GM12878 (cell line): Measurements from ENCODE around the gene BRF1. TPM values are rescaled to one million over a fixed set of nuclear protein-coding genes. Genes with fewer than 3 reads are reported as not detected.

Experiments
- ATAC-seq: fragments of 200-7000 bp; cut with Tn5 transposase; 3 replicates; pipeline ENCODE4 v1.9.1; 2020; ENCODE audit warnings: mild to moderate bottlenecking, moderate library complexity
- BruUV-seq: library from RNA; stranded (reverse); fragments of 400-500 nt; replicated peaks from 2 replicates; lab custom pipeline; 2021; lab: Mats Ljungman, UMichigan
- CTCF ChIA-PET: fragments of 300-600 bp; sonication (Branson Sonifier 250); formaldehyde crosslinking; extraction: SDS; loops from one replicate; lab custom pipeline; 2021; ENCODE audit warnings: inconsistent platforms; lab: Yijun Ruan, JAX
- POLR2A ChIA-PET: fragments of 350-600 bp; formaldehyde crosslinking; extraction: SDS; loops from one replicate; lab custom pipeline; 2021; ENCODE audit warnings: inconsistent platforms; lab: Charles Lee
- RAD21 ChIA-PET: fragments of 300-600 bp; sonication (Branson Sonifier 250); formaldehyde crosslinking; loops from one replicate; lab custom pipeline; 2023; ENCODE audit warnings: antibody characterized with exemption; ENCODE audit not compliant: unreplicated experiment; lab: Charles Lee
- SMC1A ChIA-PET: fragments of 300-600 bp; sonication (Branson Sonifier 250); formaldehyde crosslinking; loops from one replicate; lab custom pipeline; 2023; ENCODE audit not compliant: unreplicated experiment, uncharacterized antibody; lab: Charles Lee
- DNase-seq: peaks from one replicate; pipeline ENCODE4 v3.0.0-alpha.2; 2011; ENCODE audit warnings: low read depth, low spot score
- FAIRE-seq: peaks from 3 replicates; lab custom pipeline; 2011; peaks lifted over from hg19 to GRCh38; lab: Jason Lieb, UNC
- H2AFZ ChIP-seq: 2 replicates; pipeline ENCODE4 v1.6.0; 2011; ENCODE audit warnings: low read depth, low read length, control low read depth; ENCODE audit not compliant: control insufficient read depth
- H3K27ac ChIP-seq: 2 replicates; pipeline ENCODE4 v1.5.1; 2011; ENCODE audit warnings: control low read depth; ENCODE audit not compliant: control insufficient read depth, insufficient read depth
- H3K27me3 ChIP-seq, 2 experiments: replicated peaks in 1 of 2; 2 replicates each; pipeline versions ENCODE4 v1.6.0 to v1.6.1; 2011; ENCODE audit warnings: low read length in 1 of 2; ENCODE audit not compliant: control insufficient read depth in 2 of 2, insufficient read depth in 2 of 2
- H3K36me3 ChIP-seq, 2 experiments: 2 replicates each; pipeline ENCODE4 v1.5.1; 2011; ENCODE audit warnings: low read length in 1 of 2; ENCODE audit not compliant: control insufficient read depth in 2 of 2, insufficient read depth in 2 of 2
- H3K4me1 ChIP-seq: 2 replicates; pipeline ENCODE4 v1.6.1; 2011; ENCODE audit warnings: mild to moderate bottlenecking, low read length, moderate library complexity, mixed read lengths; ENCODE audit not compliant: control insufficient read depth, insufficient read depth
- H3K4me2 ChIP-seq: 2 replicates; pipeline ENCODE4 v1.6.0; 2011; ENCODE audit warnings: control low read depth; ENCODE audit not compliant: control insufficient read depth, insufficient read depth
- H3K4me3 ChIP-seq: fragments of 200-600 bp; sonication (generic); 2 replicates; pipeline ENCODE4 v1.5.1; 2016
- H3K79me2 ChIP-seq: 2 replicates; pipeline ENCODE4 v1.6.0; 2011; ENCODE audit warnings: low read length; ENCODE audit not compliant: control insufficient read depth, insufficient read depth
- H3K9ac ChIP-seq: 2 replicates; pipeline ENCODE4 v1.8.0; 2011; ENCODE audit warnings: low read length, control low read depth, mixed read lengths; ENCODE audit not compliant: control insufficient read depth, insufficient read depth
- H3K9me3 ChIP-seq: replicated peaks from 3 replicates; pipeline ENCODE4 v1.5.1; 2011; ENCODE audit warnings: mild to moderate bottlenecking, low read length; ENCODE audit not compliant: control insufficient read depth, insufficient read depth
- H4K20me1 ChIP-seq: 2 replicates; pipeline ENCODE4 v1.6.0; 2011; ENCODE audit not compliant: control insufficient read depth, insufficient read depth
- ATF7 ChIP-seq: fragments of 450-650 bp; IDR thresholded peaks from 2 replicates; pipeline ENCODE4 v1.6.1; 2016; ENCODE audit warnings: low read depth, mild to moderate bottlenecking
- BMI1 ChIP-seq: fragments of 450-650 bp; IDR thresholded peaks from 2 replicates; pipeline ENCODE4 v1.6.1; 2016; ENCODE audit warnings: mild to moderate bottlenecking, moderate library complexity, borderline replicate concordance
- CEBPZ ChIP-seq: fragments of 150-350 bp; IDR thresholded peaks from 2 replicates; pipeline ENCODE4 v1.6.1; 2016; ENCODE audit warnings: low read depth, low read length
- CHD2 ChIP-seq: IDR thresholded peaks from 2 replicates; pipeline ENCODE4 v1.6.1; 2011; ENCODE audit warnings: low read depth, low read length, improper control_type of control experiment, borderline replicate concordance
- CREM ChIP-seq: IDR thresholded peaks from 2 replicates; pipeline ENCODE4 v1.6.1; 2014; ENCODE audit warnings: antibody characterized with exemption, low read depth
- MAX ChIP-seq: IDR thresholded peaks from 2 replicates; pipeline ENCODE4 v1.6.1; 2012; ENCODE audit warnings: low read depth, low read length, improper control_type of control experiment
- NR2C2 ChIP-seq: IDR thresholded peaks from 2 replicates; pipeline ENCODE4 v1.6.1; 2011; ENCODE audit warnings: borderline replicate concordance, low read depth; ENCODE audit not compliant: control insufficient read depth, insufficient read length
- NR2F1 ChIP-seq: fragments of 450-650 bp; conservative IDR thresholded peaks from 2 replicates; pipeline ENCODE4 v1.6.1; 2017; ENCODE audit warnings: mild to moderate bottlenecking
- SKIL ChIP-seq: fragments of 450-650 bp; IDR thresholded peaks from 2 replicates; pipeline ENCODE4 v1.6.1; 2017; ENCODE audit warnings: mild to moderate bottlenecking, low read depth, inconsistent platforms; ENCODE audit not compliant: poor library complexity, severe bottlenecking
- ZNF622 ChIP-seq: fragments of 450-650 bp; IDR thresholded peaks from 2 replicates; pipeline ENCODE4 v1.6.1; 2017; ENCODE audit warnings: mild to moderate bottlenecking, inconsistent platforms
- WGBS: methylation state at CpG from one replicate; pipeline ENCODE4 v1.1.6; 2016; ENCODE audit warnings: low lambda C conversion rate; ENCODE audit not compliant: insufficient replicate concordance, insufficient coverage; ENCODE audit errors: missing lambda C conversion rate; 5-methylcytosine and 5-hydroxymethylcytosine counted together
- in situ Hi-C: fragments of 300-500 bp; cut with MboI; formaldehyde crosslinking; loops from 9 replicates; pipeline ENCODE4 v1.14.3; 2018; ENCODE audit warnings: mixed read lengths
- intact Hi-C: fragments of 100-400 bp; cut with micrococcal nuclease; formaldehyde crosslinking; loops from one replicate; pipeline ENCODE4 v1.14.2; 2022; ENCODE audit not compliant: unreplicated experiment
- polyA plus RNA-seq, 11 experiments: library from polyadenylated mRNA; depleted of rRNA in 4 of 11; unstranded in 6 of 11; stranded (reverse) in 5 of 11; fragments of >200 nt; fragmentation: Nextera tagmentation in 4 of 11; fragmentation: Illumina TruSeq in 1 of 11; extraction: Ambion mirVana in 4 of 11; extraction: Trizol in 1 of 11; gene quantifications; 1 replicate in 1 of 11; 2 replicates in 10 of 11; pipeline versions ENCODE4 v1.2.1 to v1.2.3, GENCODE V29; 2011 to 2016; ENCODE audit warnings: inconsistent platforms in 2 of 11, missing spikeins in 2 of 11, low read depth in 1 of 11
- total RNA-seq, 4 experiments: library from RNA; depleted of rRNA in 3 of 4; stranded (reverse); fragments of >200 nt in 3 of 4; fragmentation: Illumina TruSeq in 1 of 4; extraction: Trizol in 1 of 4; gene quantifications; 2 replicates each; pipeline versions ENCODE4 v1.2.1 to v1.2.3, GENCODE V29; 2013 to 2021

The BRF1 gene
- total and polyA plus RNA-seq, 10 of the 15 experiments (the other 5 are each of a cell fraction or from before 2014, with no cell fraction given) = 0.21 to 33.5 (median 10.7) TPM

- FAIRE-seq = no peak
- WGBS = 52% methylated on average over 6 of the region's 6 CpGs
- Histone ChIP-seq H3K79me2 (no peaks in the 10 kb centered on the region), H3K4me3 (no peak overlapping the region), H3K9ac (no peak overlapping the region), H4K20me1 (no peaks in the 10 kb centered on the region; the same call in 1 of the 2 replicates), H3K9me3 (no peaks in the 10 kb centered on the region), H3K27me3 (no peaks in the 10 kb centered on the region), H3K27ac (no peak overlapping the region), H2AFZ (no peak overlapping the region), H3K4me1 (peaks cover 15% of the 10 kb centered on the region), H3K4me2 (no peak overlapping the region; the same call in 1 of the 2 replicates), H3K36me3 (peaks cover 8 to 17% of the 10 kb centered on the region in 2 experiments; a peak in 3 of 4 replicates)
- ChIA-PET SMC1A (no interaction called here), POLR2A (no interaction called here), RAD21 (no interaction called here), CTCF (interaction anchor here (0.7 kb wide), 1 partner anchor 11 kb away, joined by 3 read pairs; no protein-coding TSS in a partner anchor)
- in situ Hi-C loops (no loop called here), intact Hi-C loops (no loop called here)
- DNase-seq = no peak
- no TSS peak for BruUV-seq
- no peak for TF ChIP-seq ATF7
- no peak for TF ChIP-seq ZNF622
- TF ChIP-seq SKIL = no peak
- TF ChIP-seq NR2C2 = no peak
- no peak for ATAC-seq
Measured at GRCh38 chr14:105255021-105255507, 45.7 kb downstream of the BRF1 start.

- WGBS = 99% methylated on average over 9 of the region's 9 CpGs
- ChIA-PET SMC1A (no interaction called here), RAD21 (no interaction called here), POLR2A (no interaction called here), CTCF (no interaction called here)
- Histone ChIP-seq H3K4me1 (peaks cover 15% of the 10 kb centered on the region), H3K9ac (no peak overlapping the region), H3K36me3 (peaks cover 9 to 17% of the 10 kb centered on the region in 2 experiments; a peak in 3 of 4 replicates), H3K9me3 (no peaks in the 10 kb centered on the region), H3K4me3 (no peak overlapping the region), H3K27ac (no peak overlapping the region), H4K20me1 (no peaks in the 10 kb centered on the region; the same call in 1 of the 2 replicates), H3K27me3 (no peaks in the 10 kb centered on the region), H3K79me2 (peaks cover 2% of the 10 kb centered on the region; the same call in 1 of the 2 replicates), H2AFZ (no peak overlapping the region), H3K4me2 (no peak overlapping the region)
- intact Hi-C loops (no loop called here), in situ Hi-C loops (no loop called here)
- no peak for FAIRE-seq
- ATAC-seq = no peak
- no TSS peak for BruUV-seq
- no peak for DNase-seq
- TF ChIP-seq CHD2 (no peak), BMI1 (no peak), MAX (no peak), CEBPZ (no peak), CREM (no peak), NR2F1 (no peak)
Measured at GRCh38 chr14:105253329-105253682, 47.5 kb downstream of the BRF1 start.
